Fibroblast of the conjunctiva (primary cell): ENCODE data around the gene MCOLN2.
"Not testable (repeated sequence)": the region's sequence is repeated elsewhere in the genome, so short reads cannot be mapped to it uniquely, and the experiment has no call there.

Experiments
- DNase-seq: peaks from one replicate; pipeline ENCODE4 v3.0.0-alpha.2; 2010; ENCODE audit warnings: low read depth

Gene MCOLN2

DNA sequence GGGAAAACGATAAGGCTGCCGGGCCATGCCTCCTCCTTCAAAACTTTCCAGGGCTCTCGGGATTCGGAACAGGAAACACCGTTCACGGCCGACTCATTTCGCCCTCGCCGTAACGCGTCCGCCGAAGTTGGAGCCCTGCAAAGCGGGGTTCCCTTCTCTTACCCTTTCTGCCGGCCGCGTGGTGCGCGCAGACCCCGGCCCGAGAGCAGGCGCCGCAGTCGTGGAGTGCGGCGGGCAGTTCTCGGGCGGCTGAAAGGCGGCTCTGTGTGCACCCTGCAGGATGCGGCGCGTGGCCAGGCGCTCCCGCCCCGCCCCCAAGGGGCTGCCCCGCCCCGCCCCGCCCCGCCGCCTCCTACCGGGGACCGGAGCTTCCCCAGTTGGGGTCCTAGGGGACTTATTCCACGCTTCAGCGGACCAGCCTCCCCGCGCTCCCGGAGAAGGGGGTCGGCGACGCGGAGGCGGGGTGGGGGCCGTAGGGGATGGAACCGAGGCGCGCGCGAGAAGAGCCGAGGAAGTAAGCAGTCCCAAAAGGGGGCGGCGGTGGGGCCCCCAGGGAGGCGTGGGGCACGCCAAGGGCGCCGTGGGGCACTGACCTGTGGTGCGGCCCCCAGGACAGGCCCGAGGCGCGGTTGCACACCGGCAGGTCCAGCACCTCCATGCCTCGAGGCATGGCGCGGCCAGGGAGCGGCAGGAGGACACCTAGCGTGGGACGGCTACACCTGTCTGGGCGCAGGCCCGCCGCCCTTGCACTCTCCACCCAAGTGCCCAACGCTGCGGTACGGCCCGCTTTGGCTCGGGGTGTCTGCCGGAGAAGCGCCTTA is at the start of gene MCOLN2:
Gene MCOLN2 (minus strand): TSS at position 268 of the 821 bp plus-strand sequence. CDS start 241 bp downstream, at position 27.
- no peak for DNase-seq

DNA sequence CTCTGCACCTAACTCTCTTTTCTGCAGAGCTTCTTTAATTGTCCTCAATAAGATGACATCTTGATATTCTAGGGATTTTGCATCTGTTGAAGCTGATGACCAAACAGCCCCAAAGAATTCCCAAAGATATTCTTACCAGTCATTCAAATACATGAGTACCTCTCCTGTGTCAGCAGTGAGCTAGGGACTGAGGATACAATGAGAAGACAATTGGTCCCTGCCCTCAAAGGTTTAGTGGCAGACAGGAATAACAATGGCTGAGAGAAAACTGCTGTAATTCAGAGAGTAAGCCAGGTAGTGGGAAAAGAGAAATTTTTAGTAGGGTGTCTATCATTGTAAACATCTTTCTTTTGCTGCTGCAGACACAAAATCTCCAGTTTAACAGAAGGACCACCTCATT is 45.5 kb upstream of the MCOLN2 start:
- DNase-seq = no peak

- no peak for DNase-seq
Measured at GRCh38 chr1:85041793-85042192, 44.9 kb upstream of the MCOLN2 start.

DNA sequence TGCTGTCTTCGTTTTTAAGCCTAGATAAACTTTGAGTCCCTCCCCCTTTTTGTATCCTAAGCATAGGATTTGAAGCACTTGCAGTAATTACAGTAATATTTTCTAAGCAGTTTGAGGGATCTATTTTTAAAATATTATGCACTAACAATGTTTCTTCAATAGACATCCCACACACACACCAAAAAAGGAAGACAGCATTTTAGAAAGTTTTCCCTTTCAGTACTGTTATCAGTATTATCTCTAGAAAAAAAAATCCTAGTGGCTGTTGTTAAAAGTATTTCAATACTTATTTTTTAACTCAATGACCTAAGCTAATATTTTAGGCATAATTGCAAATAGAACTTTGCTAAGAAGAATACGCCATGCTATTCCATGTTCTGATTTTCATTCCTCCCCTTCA is 36.3 kb upstream of the MCOLN2 start:
- DNase-seq = no peak

DNA sequence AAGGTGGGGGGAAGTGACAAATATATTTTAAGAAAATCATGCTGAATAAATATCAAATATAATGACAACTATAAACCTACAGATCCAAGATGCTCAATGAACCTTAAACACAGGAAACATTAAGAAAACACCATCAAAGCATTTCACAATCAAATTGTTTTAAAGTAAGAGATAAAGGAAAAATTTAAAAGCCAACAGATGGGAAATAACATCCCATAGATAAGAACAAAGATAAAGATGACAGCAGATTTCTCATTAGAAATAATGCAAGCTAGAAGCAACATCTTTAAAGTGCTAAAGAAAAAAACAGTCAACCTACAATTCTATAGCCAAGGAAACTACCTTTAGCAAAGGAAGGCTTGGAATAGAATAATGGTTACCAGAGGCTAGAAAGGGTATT is 33.6 kb upstream of the MCOLN2 start:
- DNase-seq = no peak

DNA sequence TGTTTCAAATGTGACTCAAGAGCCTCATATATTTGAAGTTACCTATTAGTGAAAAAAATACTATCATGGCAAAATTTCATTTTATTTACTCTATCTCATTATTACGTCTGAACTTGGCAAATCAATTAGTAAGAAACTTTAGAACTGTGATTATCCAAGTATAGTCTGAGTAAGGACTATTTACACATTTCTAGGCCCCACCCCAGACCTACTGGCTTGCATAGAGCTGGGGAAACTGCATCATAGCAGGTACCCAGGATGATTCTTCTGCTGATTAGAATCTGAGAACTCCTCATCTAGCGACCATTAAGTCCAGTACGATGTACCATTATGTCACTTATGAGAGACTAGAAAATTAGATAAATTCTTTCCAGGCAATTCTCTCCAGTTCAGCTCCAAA is 31.2 kb upstream of the MCOLN2 start:
- DNase-seq = no peak

DNA sequence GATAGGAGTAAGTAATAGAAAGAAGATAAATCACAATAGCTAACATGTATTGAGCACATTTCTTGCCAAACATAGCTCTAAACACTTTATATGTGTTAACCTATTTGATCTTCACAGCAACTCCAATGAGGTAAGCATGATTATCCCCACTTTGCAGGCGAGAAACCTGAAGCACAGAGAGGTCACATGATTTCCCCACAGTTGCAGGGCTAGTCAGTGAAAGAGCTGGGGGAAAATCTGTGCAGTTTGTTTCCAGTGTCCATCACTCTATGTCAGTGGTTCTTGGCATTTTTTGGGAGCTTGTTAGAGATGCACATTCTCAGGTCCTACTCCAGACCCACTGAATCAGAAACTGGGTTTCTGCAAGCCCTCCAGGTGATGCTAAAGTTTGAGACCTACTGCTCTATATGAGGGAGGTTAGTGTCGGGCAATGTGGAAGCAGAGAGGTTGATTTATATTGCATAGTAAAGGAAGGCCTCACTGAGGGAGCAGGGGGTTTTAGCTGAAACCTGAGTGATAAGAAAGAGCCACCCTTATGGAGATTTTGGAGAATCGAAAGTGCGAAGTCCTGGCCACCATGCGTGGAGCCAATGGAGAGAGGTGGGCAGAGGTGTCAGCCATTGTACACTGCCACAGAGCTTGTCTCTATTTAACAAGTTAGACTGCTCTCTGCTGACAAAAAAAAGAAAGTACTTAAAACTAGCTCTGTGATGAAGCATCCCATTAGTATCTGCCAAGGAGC is 30.5 kb upstream of the MCOLN2 start:
- no peak for DNase-seq

DNA sequence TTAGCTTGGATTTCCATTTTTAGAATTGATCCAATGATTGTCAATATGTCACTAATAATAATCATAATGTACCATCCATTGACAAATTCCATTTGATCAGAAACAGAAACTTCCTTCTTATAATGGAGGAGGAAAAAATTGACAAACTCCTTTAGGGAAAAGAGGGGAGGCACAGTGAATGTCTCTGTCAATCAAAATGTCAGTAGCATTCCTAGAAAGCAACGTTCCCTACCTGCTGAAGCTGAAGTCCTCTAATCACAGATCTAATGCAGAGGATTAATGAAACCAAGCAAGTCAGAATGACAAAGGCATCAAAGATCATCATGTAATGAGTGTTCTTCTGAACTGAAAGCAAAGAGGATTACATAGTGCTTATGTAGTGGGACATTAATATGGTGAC is 29.0 kb upstream of the MCOLN2 start:
- no peak for DNase-seq

GRCh38 chr1:85024736-85025135 is 27.8 kb upstream of the MCOLN2 start:
- no peak for DNase-seq

DNA sequence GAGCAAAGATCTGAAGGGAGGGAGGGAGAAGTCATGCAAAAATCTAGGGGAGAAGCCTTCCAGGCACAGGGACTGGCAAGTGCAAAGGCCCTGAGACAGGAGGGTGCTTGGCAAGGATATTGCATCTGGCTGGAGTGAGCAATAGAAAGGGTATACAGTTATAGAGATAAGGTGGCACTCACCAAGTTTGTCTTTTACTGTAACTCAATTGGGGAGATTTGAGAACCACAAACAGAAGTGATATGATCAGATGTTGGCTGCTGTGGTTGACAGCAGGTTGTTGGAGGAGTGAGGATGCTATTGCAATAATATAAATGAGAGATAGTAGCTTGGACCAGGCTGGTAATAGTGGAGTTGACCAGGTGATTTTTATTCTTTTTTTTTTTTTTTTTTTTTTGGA is 25.8 kb upstream of the MCOLN2 start:
- no peak for DNase-seq

DNA sequence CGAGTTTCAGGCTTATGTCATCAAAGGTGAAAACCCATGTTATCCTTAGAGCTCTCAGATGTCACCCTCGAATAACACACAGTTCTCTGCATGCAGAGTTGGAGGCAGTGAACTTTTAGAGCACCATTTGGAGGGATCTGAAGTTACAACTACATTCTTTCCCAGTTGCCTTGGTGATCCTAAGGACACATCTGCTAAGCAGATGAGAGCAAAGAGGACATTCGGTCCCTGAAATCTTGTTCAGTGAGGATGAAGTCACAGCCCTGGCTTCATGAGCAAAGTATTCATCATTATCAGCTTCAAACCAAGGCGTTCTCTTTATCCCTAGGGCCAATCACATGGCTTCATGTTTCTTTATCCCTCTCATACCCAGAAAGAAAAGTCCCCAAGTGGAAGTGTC is 23.1 kb upstream of the MCOLN2 start:
- DNase-seq = peak; percentile 61

GRCh38 chr1:85015826-85016225 is 18.9 kb upstream of the MCOLN2 start:
- DNase-seq = no peak

- not testable (repeated sequence) for DNase-seq
Measured at GRCh38 chr1:85005641-85006040, 8.7 kb upstream of the MCOLN2 start.

DNA sequence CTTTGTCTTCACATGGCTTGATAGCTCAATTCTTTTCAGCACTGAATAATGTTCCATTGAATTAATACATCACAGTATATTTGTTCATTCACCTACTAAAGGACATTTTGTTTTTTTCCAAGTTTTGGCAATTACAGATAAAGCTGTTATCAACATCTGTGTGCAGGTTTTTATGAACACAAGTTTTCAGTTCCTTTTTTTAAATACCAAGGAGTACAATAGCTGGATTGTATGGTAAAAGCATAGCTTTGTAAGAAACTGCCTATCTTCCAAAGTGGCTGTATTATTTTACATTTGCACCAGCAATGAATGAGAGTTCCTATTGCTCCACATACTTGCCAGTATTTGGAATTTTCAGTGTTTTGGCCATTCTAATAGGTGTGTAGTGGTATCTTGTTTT is 4.8 kb upstream of the MCOLN2 start:
- DNase-seq = no peak

DNA sequence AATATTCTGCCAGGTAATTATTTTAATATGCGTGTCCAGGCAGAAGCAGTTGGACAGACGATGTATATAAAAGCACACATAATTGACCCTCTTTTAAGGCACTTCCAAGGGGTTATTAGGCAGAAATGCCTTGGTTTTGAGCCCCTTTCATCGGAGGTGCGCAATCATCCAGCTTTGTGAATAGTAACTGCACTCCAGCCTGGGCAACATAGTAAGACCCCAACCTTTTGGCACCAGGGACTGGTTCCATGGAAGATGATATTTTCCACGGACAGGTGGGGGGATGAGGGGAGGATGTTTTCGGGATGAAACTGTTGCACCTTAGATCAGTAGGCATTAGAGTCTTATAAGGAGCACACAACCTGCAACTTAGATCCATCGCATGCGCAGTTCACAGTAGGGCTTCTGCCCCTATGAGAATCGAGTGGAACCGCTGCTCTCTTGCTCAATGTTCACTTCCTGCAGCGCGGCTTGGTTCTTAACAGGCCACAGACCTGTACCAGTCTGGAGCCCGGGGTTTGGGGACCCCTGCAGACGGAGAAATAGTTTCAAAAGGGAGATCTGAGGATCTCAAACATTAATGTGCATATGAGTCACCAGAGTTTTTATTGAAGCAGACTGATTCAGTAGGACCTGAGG is 1.8 kb upstream of the MCOLN2 start:
- DNase-seq = no peak

DNA sequence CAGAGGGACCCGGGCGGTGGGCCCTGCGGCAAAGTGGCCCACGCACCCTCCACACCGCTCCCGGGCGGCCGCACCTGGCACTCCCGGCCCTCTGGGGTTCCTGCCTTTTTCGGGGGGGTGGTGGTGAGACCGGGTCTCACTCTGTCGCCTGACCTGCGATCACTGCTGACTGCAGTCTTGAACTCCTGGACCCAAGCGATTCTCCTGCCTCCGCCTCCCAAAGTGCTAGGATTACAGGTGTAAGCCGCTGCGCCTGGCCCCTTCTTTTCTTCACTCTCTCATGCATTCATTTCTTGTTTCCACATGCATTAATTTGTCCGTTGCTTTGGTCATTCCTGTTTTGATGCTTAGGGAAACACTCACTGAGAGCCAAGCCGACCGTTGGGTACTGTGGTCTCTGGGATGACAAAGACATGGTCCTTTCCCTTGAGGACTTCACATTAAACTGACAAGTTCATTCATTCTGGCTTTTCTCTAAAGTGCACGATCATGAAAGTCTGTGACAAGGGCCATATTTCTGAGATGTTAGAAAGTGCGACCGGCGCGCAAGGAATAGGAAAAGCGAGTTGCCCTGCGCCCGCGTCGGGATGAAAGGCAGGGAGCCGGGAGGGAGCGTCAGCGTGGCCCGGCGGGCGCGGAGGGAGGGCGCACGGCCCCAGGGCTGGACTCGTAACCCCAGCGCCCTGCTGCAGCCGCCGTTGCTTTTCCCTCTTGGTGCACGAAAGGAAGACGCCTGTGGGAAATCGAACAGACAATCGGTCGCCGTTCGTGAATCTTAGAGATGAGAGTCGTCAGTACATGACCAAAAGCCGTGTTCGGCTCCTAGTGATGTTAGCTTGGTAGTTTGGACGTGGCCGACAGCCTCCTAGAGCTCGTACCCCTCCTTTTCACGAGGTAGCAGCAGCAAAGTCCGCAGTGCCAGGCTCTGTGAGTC is 1.0 kb upstream of the MCOLN2 start:
- no peak for DNase-seq

GRCh38 chr1:84995484-84996334 is 1.2 kb downstream of the MCOLN2 start:
- no peak for DNase-seq

- DNase-seq = no peak
Measured at GRCh38 chr1:84991097-84991920, 5.6 kb downstream of the MCOLN2 start.

- no peak for DNase-seq
Measured at GRCh38 chr1:84988588-84988987, 8.3 kb downstream of the MCOLN2 start.

DNA sequence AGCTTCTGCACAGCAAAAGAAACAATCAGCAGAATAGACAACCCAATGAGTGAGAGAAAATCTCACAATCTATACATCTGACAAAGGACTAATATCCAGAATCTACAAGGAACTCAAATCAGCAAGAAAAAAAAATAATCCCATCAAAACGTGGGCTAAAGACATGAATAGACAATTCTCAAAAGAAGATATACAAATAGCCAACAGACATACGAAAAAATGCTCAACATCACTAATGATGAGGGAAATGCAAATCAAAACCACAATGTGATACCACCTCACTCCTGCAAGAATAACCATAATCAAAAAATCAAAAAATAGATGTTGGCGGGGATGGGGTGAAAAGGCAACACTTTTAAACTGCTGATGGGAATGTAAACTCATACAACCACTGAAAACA is 10.4 kb downstream of the MCOLN2 start:
- DNase-seq = not testable (repeated sequence)
